NCI-H1417 (cell line): ENCODE results near the gene TEX13B.
A peak's percentile ranks its signal among the peaks of the same experiment; 100 is the strongest.

Experiments used
- DNase-seq, 3 experiments: peaks; one replicate each; lab custom pipeline; 2025; lab: John Stamatoyannopoulos, UW

TEX13B gene

GRCh38 chrX:107936434-107936730 lies 45.8 kb downstream of the TEX13B start:
- DNase-seq, result peak in 2 of 3 experiments; percentile 48 to 53

- peak in 2 of 3 experiments; percentile 48 to 53 for DNase-seq
These were observed 46.3 kb downstream of the TEX13B start for GRCh38 chrX:107935664-107936433.

- DNase-seq, result peak in 1 of 3 experiments; percentile 24
These were observed 47.0 kb downstream of the TEX13B start for GRCh38 chrX:107935200-107935599.

GRCh38 chrX:107934262-107934661 lies 47.9 kb downstream of the TEX13B start:
- no peak for DNase-seq
